GM21786 (cell line): ENCODE data around the gene DHRS3.

Experiments
- ATAC-seq: cut with Tn5 transposase; IDR thresholded peaks from one replicate; pipeline ENCODE4 v1.9.1; 2021; ENCODE audit not compliant: unreplicated experiment

Gene DHRS3

DNA sequence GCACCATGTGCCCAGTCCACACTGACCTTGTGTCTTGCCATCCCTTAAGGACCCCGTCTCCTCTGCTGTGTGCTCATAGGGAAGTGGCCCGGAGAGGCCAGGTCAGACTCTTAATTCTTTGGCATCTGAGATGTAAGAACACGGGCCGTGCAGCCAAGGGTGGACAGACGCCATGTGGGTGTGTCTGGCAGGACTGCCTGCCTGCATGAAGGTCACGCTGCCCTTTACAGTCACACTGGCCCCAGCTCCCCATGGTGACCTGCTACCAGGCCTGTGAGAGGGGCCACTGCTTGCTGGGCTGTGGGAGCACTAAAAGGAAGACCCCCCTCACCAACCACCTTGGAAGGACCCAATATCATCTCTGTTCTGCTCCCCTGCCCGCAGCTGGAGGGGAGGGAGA lies 17.7 kb downstream of the DHRS3 start:
- no peak for ATAC-seq

DNA sequence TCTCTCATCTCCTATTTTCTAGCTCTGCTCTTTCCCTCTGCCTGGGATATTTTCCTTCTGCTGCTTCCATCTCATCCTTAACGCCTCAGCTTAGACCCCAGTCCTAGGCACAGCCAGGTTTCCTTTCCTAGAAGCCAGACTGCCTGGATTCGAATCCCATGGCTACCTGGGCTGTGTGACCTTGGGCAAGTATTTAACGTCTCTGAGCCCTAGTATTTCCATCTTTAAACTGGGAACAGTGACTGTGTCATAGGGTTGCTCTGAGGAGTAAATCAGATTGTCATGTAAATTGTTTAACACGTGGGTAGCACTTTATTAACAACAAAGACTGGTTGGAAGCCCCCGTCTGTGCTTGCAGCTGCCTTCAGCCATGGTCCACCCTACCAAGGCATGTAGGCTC lies 18.4 kb downstream of the DHRS3 start:
- no peak for ATAC-seq

DNA sequence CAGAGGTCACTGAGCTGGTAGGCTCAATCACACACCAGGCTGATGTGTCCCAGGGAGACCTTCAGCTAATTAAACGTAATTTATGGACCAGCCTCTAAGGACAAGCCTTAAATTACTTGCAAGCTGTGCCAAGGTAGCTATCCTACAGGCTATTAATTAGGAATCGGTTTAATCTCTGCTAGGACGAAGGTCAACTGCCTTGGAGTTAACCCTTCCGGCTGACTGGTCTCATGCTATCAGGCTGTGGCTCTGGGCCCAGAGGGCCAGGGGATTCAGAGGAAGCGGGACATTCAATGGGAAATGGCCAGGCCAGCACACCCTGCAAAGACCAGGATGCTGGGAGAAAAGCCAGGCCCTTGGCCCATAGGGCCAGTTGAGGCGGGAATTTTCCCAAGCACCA lies 19.0 kb downstream of the DHRS3 start:
- ATAC-seq: no peak

DNA sequence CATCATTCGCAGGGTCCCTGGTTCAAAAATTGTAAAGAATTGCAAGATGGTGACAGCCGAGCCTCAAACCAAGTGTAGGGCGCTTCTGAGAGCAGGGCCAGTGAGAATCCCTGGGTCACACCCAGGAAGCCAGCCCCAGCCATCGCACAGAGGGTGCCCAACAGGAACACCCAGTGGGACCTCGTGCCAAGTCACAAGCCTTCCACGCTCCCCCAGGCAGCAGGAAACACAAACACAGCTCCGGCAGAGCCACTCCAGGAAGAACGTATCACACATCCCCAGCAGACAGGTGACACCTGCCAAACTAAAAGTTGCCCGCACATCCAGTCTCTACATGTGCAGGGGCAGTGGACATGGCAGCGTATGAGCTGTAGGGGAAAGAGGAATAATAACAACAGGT lies 20.2 kb downstream of the DHRS3 start:
- no peak for ATAC-seq

DNA sequence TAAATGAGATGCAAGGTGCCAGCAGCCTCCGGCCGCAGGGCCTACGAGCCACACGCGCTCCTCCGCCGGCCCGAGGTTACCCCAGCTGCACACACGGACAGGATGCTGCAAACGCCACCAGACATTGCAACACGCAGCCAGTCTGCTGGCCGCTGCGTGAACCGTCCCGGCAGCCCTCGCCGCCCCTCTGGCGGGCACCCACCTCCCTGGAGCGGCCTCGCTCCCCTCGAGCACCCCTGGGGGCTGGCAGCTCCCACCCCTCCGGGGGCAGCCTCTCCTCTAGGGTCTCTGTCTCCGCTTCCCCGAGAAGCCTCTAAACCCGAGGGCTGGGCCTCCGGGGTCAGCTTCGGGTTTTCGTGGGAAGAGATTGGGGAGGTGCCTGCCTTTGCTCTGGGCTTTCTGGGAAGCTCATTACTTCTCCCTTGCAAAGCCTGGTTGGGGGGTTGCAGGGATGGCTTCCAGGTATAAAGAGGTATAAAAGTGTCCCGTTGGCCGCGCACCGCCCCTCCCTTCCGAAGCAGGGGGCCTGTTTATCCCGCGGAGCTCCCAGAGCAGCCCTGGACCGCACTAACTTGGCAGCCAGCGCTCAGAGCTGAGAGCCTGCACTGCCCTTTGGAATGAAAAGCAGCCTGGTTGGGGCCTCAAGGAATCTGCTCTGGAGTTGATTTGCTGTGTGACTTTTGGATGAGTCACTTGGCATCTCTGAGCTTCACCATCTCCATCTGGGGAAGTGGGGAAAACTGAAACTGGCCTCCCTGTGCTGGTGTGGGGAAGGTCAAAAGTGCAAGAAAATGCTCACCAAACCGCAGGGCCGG lies 21.8 kb downstream of the DHRS3 start:
- ATAC-seq: no peak

DNA sequence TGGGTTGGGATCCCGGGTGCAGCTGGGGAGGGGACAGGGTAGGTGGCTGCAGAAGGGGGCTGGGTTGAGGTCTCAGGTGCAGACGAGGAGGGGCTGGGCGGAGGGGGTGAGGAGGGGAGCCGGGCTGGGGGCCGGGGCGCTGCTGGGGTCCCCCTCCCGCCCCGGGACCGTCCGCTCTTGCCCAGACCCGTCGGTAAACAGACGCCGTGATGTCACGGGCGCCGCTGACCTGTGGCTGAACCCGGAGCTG lies 22.3 kb downstream of the DHRS3 start:
- no peak for ATAC-seq

DNA sequence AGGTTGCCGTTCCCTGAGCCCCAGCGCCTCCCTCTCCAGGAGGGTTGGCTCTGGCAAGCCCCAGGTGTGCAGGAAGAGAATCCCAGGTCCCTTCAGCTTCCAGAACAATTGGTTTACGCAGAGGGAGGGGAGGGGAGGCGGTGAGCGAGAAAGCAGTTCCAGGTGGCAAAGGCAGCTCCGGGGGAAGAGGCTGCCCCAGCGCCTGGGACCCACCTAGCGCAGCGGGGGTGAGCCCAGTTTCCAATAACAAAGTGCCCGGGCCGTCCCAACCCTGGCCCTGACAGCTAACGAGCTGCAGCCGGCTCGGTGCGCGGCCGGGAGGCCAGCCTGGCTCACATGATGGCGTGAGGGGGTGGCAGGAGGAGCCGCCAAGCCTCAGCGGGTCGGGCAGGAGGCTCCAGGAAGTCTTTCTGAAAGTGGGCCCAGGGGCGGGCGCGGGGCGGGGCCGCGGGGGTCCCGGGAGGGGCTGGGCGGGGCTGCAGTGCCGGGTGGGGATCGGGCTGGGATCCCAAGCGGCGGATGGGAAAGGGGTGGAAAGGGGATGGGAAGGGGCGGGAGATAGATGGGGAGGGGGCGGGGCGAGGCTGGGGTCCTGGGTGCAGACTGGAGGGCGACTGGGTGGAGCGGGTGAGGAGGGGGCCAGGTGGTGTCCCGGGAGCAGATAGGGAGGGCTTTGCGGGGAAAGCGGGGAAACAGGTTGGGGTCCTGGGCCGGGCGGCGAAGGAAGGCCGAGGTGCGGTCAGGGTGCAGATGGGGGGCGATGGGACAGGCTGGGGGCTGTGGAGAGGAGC lies 22.8 kb downstream of the DHRS3 start:
- ATAC-seq: no peak

DNA sequence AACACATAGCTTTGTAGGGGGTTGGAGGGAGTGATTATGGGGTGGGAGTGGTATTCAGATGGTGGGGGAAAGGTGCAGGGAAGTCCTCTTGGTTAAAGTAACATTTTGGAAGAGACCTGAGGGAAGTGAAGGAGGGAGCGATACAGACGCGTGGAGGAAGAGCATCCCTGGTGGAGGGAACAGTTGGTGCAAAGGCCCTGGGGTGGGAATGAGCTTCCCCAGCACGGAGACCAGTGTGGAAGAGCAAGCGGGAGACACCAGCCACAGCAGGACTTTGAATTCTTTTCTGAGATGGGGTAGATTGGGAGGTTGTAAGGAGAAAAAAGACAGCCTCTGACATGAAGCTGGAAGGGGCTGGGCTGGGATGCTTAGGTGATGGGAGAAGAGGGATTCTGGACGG lies 23.5 kb downstream of the DHRS3 start:
- ATAC-seq: no peak

DNA sequence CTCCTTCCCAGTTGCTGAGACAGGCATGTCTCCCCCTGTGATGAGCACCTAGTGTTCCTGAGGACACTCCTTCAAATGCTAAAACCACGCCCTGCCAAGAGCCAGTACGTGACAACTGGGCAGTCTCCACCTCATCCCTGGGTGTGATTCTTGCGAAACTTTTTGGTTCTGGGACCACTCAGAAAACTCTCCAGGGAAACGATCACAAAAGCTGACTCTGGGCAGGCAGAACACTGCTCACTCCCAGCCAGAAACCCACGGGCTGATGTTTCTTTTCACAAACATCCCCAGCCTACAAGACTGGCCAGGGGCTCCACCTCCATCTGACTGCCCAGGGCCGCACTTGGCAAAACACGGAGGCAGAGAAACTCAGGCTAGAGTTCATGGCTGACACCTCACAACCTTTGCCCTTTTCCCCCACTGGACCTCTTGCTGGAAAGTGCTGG lies 24.4 kb downstream of the DHRS3 start:
- no peak for ATAC-seq

DNA sequence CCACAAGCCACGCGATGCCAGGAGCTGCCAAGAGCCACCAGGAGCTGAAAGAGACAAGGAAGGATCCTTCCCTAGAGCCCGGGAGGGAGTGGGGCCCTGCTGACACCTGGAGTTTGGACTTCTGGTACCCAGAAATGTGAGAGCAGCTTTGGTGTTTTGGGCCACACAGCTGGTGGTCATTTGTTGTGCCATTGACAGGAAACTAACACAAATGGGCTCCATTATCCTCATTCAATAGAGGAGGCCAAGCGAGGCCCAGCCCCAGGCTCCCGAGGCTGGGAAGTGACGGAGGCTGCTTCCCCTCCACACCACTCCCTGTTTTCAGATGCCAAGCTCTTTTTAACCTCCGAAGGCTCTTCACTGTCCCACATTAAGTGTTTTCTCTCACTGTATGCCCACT lies 25.5 kb downstream of the DHRS3 start:
- no peak for ATAC-seq

DNA sequence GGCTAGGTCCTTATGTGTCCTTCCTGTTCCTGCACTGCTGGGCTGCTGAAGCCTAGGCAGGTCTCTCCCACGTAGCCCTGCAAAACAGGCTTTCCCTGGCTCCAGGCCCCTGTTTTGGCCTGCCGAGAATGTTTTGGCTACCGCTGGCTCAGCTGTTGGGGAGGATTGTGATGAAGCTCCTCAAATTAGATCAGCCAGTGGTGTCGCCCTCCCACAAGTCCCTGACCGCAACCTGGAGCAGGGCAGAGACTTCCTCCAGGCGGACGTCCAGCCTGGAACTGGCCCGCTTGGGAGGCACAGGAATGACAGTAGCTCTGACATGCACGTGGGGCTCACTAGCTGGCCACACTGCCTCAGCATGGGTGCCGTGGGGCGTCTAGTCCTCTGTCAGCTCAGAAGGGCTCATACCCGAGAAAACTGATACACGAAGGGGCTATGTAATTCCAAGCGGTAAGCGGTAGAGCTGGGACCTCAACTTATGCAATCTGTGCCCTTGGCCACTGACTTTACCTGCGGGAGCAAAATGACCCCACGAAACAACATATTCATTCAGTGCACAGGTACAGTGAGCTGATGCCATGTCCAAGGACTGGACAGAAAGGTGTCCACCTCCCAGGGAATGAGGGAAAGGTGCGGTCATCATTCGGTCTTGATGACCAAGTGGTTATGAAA lies 26.6 kb downstream of the DHRS3 start:
- ATAC-seq: no peak

DNA sequence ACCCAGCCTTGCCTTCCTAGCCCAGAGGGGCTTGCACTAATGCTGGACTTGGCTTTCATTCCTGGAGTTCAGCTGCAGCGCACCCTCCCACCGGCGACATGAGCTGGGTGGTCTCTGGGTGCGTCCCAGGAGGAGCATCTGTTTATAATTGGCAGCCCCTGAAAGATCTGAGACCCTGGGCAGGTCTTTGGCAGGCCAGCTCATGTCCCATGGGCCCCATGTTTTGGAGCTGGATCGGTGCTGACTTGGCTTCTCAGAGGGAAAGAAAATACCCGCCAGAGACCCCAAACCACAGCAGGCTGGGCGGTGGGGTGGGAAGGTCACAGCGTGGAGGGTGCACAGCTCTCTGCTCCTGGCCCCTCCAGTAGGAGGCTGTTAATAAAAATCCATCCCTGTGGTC lies 29.3 kb downstream of the DHRS3 start:
- no peak for ATAC-seq

DNA sequence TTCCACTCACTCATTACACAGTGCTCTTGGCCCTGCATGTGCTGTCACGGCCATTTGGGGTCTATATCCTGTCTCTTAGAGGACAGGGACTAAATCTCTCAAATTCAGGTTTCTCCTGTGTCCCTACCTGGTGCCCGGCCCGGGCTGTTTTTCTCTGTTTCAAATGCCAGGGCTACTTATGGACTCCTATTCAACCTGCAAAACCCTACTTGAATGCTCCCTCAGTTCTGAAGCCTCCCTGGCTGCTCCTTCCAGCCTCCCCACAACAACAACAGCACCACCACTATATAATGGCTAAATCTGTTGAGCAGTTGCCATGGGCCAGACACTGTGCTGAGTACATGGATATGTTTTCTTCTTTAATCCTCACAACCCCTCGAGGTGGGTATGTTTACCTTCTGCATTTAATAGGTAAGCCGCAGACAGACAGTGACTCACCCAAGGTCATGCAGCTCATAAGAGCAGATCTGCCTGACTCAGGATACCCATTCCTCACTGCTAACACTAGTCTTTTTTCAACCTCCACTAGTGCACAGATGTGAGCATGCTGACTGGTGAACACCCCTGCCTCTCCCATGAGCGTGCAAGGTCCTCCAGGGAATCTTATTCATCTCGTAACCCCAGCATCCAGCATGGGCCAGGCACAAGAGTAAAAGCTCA lies 29.9 kb downstream of the DHRS3 start:
- ATAC-seq: no peak

DNA sequence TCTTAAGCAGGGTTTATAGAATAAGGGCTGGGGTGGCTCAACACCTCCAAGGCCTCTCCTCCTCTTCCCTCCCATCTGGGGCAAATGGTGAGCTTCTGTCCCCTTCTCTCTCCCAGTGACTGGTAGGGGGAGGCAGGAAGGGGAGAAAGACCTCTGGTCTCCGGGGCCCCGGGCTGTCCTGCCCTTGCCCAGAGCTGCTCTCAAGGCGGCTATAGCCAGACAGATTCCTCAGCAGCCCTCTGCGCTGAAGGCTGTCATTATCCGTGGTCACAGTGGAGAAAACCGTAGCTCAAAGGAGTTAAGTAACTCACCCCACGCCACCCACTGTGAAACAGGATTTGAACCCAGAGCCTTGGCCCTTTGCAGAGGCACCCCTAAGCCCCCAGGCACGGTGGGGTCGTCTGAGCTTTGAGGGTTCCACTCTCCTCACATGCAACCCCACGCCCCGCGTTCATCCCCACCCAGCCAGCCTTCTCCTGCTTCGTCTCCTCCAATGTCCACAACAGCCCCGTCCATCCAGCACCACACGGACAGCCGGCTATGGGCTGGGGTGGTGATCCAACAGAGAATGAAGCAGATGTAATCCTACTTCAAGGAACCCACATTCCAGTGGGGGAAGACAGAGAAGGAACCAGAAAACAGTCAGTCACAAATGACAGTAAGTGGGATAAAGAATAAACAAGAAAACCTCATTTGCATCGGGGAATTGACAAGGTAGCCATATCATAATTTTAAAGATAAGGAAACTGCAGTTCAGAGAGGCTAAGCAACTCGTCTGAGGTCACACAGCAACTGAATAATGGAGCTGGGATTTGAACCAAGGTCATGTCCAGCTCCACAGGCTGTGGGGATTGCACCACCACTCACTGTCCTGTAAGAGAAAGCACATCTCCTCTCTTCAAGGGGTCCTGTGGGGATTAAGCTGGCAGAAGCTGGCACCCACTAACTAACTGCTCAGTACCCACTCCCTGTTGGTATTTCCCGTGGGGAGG lies 31.8 kb downstream of the DHRS3 start:
- ATAC-seq: no peak

DNA sequence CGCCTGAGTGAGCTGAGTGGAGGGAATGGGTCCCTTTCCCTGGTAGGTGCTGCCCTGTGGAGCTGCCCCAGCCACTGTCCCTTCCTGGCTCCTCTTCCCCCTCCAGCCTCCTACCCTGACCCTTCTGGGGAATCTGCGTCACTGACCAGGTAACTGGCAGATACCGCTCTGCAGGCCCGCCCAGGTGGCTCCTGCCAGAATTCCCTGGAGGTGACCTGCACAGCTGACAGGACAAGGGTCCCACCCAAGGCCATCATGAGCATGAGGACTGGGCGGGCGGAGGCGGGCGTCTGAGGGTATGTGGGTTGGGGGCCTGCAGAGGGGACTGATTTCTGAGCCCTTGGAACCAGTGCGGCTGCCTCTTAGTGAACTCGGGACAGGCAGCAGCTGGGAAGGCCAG lies 32.5 kb downstream of the DHRS3 start:
- ATAC-seq: no peak

DNA sequence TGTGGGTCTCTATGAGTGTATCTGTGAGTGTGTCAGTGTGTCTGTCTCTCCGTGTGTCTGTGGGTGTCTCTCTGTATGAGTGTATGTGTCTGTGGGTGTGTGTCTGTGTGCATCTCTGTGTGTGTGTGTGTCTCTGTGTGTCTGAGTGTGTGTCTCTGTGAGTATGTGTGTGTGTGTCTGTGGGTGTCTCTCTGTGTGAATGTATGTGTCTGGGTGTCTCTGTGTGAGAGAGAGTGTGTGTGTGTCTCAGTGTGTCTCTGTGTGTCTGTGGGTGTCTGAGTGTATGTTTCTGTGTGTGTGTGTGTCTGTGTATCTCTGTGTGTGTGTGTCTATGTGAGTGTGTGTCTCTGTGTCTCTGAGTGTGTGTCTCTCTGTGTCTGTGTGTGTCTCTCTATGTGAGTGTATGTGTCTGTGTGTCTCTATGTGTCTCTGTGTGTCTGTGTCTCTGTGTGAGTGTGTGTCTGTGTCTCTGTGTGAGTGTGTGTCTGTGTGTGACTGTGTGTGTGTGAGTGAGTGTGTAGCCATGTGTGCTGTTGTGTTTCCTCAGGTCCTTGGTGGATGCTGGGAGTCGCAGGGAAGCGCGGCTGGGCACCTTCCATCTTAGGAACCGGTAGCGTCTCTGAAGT lies 33.0 kb downstream of the DHRS3 start:
- no peak for ATAC-seq

DNA sequence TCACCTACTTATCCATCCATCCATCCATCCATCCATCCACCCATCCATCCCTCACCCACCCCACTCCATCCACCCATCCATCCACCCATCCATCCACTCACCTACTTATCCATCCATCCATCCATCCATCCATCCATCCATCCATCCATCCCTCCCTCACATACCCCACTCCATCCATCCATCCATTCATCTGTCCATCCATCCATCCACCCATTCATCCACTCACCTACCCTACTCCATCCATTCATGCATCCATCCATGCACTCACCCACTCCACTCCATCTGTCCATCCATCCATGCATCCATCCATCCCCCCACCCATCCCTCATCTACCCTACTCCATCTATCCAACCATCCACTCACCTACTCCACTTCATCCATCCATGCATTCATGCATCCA lies 34.5 kb downstream of the DHRS3 start:
- no peak for ATAC-seq

DNA sequence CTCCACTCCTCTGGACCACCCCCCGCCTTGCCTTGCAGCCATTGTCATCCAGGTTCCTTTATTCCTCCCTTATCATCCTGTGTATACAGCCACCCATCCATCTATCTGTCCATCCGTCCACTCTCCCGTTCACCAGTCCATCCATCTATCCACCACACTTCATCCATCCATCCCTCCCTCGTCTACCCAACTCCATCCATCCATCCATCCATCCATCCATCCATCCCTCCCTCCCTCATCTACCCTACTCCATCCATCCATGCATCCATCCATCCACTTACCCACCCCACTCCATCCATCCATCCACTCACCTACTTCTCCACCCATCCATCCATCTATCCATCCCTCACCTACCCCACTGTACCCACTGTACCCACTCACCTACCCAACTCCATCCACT lies 35.4 kb downstream of the DHRS3 start:
- no peak for ATAC-seq

DNA sequence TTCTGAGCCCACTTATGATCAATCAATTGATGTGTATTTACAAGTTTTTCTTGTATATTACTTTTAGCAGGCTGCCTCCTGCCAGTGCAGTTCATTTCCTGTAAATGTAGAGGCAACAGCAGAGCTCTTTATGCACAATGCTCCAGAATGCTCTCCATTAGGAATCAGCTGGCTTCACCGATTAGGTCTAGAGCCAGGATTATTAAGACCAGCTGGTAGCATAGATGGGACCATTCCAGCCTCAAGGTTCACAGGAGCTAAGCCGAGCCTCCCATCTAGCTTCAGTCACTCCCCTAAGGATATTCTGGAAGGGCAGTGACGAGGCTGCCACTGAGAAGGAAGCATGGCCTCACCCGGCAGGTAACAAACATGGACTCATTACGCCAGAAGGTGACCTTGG lies 36.8 kb downstream of the DHRS3 start:
- no peak for ATAC-seq
